ENCODE data around the gene RUNX3.

DNA sequence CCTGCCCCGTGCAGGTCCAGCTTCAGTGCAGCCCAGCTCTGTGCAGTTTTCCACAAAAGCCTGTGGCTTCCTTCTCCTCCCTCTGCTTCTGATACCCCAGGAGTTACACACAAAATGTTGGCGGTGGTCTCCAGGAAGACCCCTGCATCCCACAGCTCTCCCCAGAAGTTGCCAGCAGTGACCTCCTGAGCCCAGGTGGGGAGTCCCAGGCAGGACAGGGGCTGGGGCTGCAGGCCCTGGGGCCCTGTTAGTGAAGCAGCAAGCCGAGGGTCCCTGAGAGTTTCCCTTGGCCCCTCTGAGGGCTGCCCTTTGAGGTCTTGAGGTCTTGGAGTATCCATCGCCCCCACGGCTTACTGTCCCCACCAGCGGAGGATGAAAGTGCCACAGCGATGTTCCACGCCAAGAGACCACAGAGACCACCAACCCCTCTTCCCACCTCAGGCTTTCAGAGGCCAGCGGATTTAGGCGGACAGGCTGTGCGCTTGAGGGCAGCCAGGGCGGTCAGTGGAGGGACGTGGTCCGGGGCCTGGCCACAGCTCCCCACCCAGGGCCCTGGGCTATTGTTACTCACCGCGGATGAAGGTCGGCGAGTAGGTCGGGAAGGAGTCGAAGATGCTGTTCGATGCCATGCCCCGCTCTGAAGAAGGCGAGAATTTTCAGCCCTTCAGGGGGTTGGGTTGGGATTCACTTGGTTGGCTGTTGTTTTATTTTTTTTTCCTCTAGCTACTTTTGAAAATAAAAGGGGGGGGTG, 34.0 kb upstream of the RUNX3 start:
- TF ChIP-seq SMC3 (IDR thresholded peaks at IDR 0.05; ENCODE audit: low read depth, low read length) (no peak), EP300 (IDR thresholded peaks at IDR 0.05; ENCODE audit: borderline replicate concordance in 1 of 2, low read depth in 1 of 2, low read length in 1 of 2) (no peak), RAD21 (IDR thresholded peaks at IDR 0.05; ENCODE audit: low read length) (no peak)
- TF ChIP-seq, protein P1, sequence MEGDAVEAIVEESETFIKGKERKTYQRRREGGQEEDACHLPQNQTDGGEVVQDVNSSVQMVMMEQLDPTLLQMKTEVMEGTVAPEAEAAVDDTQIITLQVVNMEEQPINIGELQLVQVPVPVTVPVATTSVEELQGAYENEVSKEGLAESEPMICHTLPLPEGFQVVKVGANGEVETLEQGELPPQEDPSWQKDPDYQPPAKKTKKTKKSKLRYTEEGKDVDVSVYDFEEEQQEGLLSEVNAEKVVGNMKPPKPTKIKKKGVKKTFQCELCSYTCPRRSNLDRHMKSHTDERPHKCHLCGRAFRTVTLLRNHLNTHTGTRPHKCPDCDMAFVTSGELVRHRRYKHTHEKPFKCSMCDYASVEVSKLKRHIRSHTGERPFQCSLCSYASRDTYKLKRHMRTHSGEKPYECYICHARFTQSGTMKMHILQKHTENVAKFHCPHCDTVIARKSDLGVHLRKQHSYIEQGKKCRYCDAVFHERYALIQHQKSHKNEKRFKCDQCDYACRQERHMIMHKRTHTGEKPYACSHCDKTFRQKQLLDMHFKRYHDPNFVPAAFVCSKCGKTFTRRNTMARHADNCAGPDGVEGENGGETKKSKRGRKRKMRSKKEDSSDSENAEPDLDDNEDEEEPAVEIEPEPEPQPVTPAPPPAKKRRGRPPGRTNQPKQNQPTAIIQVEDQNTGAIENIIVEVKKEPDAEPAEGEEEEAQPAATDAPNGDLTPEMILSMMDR (IDR thresholded peaks at IDR 0.05), result no peak
